Activated CD8-positive, alpha-beta memory T cell treated with anti-CD3 and anti-CD28 coated beads, Interleukin-2, amount 10 ng/mL, durations not matched to agents 7 days and 5 days (primary cell): ENCODE results near the gene HIPK1. TPM values are rescaled to one million over a fixed set of nuclear protein-coding genes. Genes with fewer than 3 reads are reported as not detected.
"Not testable (repeated sequence)": the region's sequence is repeated elsewhere in the genome, so short reads cannot be mapped to it uniquely, and the experiment has no call there.

ENCODE experiments used
- ATAC-seq: fragments of 150-1000 bp; cut with Tn5 transposase; one replicate; pipeline ENCODE4 v1.10.0; 2021; ENCODE audit warnings: moderate library complexity
- CTCF ChIA-PET: fragments of 350-600 bp; sonication (Branson Sonifier 250); formaldehyde crosslinking; loops from one replicate; lab custom pipeline; 2021; ENCODE audit warnings: antibody characterized with exemption; lab: Charles Lee
- DNase-seq: peaks from one replicate; pipeline ENCODE4 v3.0.0-alpha.2; 2020
- H3K27ac Mint-ChIP-seq: one replicate; pipeline ENCODE4 v1.8.0; 2021; ENCODE audit warnings: mild to moderate bottlenecking, mixed read lengths
- H3K27me3 Mint-ChIP-seq: one replicate; pipeline ENCODE4 v1.8.0; 2021; ENCODE audit warnings: mixed read lengths
- H3K36me3 Mint-ChIP-seq: one replicate; pipeline ENCODE4 v1.8.0; 2021; ENCODE audit warnings: mild to moderate bottlenecking, mixed read lengths
- H3K4me1 Mint-ChIP-seq: one replicate; pipeline ENCODE4 v1.8.0; 2021; ENCODE audit warnings: mixed read lengths
- H3K4me3 Mint-ChIP-seq: one replicate; pipeline ENCODE4 v1.8.0; 2021; ENCODE audit warnings: mild to moderate bottlenecking, moderate library complexity, mixed read lengths
- H3K9me3 Mint-ChIP-seq: one replicate; pipeline ENCODE4 v1.8.0; 2022; ENCODE audit warnings: low read depth, mixed read lengths
- total RNA-seq, 2 experiments: library from RNA; stranded (reverse); gene quantifications; one replicate each; pipeline ENCODE4 v1.2.3, GENCODE V29; 2021

HIPK1 gene
- total RNA-seq, 2 experiments from 2014 or later, result 90.4 to 97.9 TPM

DNA sequence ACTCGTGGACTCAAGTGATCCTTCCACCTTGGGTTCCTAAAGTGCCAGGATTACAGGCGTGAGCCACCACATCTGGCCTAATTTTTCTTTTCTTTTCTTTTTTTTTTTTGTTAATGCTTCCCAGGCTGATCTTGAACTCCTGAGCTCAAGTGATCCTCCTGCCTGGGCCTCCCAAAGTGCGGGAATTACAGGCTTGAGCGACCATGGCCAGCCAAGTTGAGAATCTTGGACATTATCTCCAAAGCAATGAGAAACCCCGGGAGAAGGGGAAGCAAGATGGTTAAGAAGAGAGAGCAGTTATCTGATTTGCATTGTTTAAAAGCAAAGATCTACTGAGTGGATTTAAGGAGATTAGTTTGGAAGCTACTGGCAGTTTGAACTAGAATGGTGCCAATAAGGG is 9.1 kb downstream of the HIPK1 start:
- CTCF ChIA-PET, result interaction anchor here (0.7 to 4.5 kb wide), 4 partner anchors 8 to 560 kb away, joined by 3 to 42 read pairs (median 4); partner anchors contain the start of gene HIPK1
- H3K4me3 Mint-ChIP-seq, result peak overlapping the region; percentile 24
- ATAC-seq (no peak), DNase-seq (no peak)
- peaks cover 80% of the 10 kb centered on the region for H3K4me1 Mint-ChIP-seq
- H3K9me3 Mint-ChIP-seq, result no peaks in the 10 kb centered on the region
- H3K27ac Mint-ChIP-seq, result peak overlapping the region; percentile 62
- H3K36me3 Mint-ChIP-seq, result peaks cover 54% of the 10 kb centered on the region
- no peaks in the 10 kb centered on the region for H3K27me3 Mint-ChIP-seq

DNA sequence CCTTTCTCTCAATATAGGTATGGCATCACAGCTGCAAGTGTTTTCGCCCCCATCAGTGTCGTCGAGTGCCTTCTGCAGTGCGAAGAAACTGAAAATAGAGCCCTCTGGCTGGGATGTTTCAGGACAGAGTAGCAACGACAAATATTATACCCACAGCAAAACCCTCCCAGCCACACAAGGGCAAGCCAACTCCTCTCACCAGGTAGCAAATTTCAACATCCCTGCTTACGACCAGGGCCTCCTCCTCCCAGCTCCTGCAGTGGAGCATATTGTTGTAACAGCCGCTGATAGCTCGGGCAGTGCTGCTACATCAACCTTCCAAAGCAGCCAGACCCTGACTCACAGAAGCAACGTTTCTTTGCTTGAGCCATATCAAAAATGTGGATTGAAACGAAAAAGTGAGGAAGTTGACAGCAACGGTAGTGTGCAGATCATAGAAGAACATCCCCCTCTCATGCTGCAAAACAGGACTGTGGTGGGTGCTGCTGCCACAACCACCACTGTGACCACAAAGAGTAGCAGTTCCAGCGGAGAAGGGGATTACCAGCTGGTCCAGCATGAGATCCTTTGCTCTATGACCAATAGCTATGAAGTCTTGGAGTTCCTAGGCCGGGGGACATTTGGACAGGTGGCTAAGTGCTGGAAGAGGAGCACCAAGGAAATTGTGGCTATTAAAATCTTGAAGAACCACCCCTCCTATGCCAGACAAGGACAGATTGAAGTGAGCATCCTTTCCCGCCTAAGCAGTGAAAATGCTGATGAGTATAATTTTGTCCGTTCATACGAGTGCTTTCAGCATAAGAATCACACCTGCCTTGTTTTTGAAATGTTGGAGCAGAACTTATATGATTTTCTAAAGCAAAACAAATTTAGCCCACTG is 11.5 kb downstream of the HIPK1 start:
- Mint-ChIP-seq H3K27me3 (no peaks in the 10 kb centered on the region), H3K4me3 (peak overlapping the region; percentile 64), H3K4me1 (peaks cover 73% of the 10 kb centered on the region), H3K27ac (peak overlapping the region; percentile 84), H3K9me3 (peaks cover 2% of the 10 kb centered on the region), H3K36me3 (peaks cover 53% of the 10 kb centered on the region)
- ATAC-seq (peak; percentile 67), DNase-seq (peak; percentile 83)
- CTCF ChIA-PET, result interaction anchor here (0.5 to 4.5 kb wide), 6 partner anchors 8 to 181 kb away, joined by 3 to 42 read pairs (median 6); partner anchors contain the start of gene HIPK1

DNA sequence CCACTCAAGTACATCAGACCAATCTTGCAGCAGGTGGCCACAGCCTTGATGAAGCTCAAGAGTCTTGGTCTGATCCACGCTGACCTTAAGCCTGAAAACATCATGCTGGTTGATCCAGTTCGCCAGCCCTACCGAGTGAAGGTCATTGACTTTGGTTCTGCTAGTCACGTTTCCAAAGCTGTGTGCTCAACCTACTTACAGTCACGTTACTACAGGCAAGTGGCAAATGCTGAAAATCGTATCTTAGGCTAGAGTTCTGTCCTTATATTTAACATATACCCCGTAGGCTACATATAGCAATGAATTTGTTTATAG is 12.1 kb downstream of the HIPK1 start:
- DNase-seq (no peak), ATAC-seq (no peak)
- H3K9me3 Mint-ChIP-seq, result peaks cover 2% of the 10 kb centered on the region
- H3K4me3 Mint-ChIP-seq, result no peak overlapping the region
- CTCF ChIA-PET, result interaction anchor here (1.0 to 4.5 kb wide), 4 partner anchors 8 to 12 kb away, joined by 4 to 42 read pairs (median 6); partner anchors contain the start of gene HIPK1
- H3K27me3 Mint-ChIP-seq, result no peaks in the 10 kb centered on the region
- peak overlapping the region; percentile 84 for H3K27ac Mint-ChIP-seq
- H3K4me1 Mint-ChIP-seq, result peaks cover 72% of the 10 kb centered on the region
- H3K36me3 Mint-ChIP-seq, result peaks cover 56% of the 10 kb centered on the region

DNA sequence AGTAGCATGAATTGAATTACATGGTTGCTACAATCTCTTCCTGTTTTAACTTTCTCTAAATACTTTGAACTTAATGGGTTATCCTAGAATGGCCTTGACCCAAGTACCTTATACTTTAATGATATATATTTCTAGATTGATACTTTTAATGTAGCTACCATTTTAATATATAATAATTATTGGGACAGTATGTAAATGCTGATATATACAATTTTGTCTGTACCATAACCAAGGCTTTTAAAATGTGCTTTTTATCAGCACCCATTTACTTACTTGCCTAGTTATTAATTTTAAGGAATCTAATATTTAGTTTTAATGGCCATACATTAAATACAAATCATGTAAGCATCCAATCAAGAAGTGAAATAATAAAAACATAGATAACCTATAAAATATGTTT is 13.4 kb downstream of the HIPK1 start:
- DNase-seq (no peak), ATAC-seq (no peak)
- CTCF ChIA-PET, result interaction anchor here (4.5 kb wide), 1 partner anchor 12 kb away, joined by 42 read pairs; the partner anchor contains the start of gene HIPK1
- H3K27ac Mint-ChIP-seq, result no peak overlapping the region
- peaks cover 2% of the 10 kb centered on the region for H3K9me3 Mint-ChIP-seq
- H3K36me3 Mint-ChIP-seq, result peaks cover 54% of the 10 kb centered on the region
- H3K4me3 Mint-ChIP-seq, result no peak overlapping the region
- H3K27me3 Mint-ChIP-seq, result no peaks in the 10 kb centered on the region
- H3K4me1 Mint-ChIP-seq, result peaks cover 73% of the 10 kb centered on the region

DNA sequence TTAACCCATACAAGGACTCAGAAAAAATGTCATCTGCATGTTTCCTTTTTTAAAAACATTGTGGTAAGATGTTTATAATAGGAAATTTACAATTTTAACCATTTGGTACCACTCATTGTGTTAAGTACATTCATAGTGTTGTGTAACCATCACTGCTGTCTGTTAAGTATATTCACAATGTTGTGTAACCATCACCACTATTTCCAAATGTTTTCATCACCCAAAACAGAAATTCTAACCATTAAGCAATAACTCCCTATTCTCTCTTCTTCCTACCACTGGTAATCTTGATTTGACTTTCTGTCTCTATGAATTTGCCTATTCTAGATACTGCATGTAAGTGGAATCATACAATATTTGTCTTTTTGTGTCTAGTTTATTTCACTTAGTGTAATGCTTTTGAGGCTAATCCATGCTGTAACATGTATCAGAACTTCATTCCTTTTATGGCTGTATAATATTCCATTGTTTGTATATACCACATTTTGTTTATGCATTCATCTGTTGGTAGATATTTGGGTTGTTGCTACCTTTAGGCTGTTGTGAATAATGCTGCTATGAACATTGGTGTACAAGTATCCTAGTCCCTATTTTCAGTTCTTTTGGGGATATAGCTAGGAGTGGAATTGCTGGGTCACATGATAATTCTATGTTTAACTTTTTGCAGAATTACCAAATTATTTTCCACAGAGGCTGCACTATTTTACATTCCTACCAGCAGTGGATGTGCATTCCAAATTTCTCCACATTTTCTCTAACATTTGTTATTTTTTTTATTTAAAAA is 14.1 kb downstream of the HIPK1 start:
- Mint-ChIP-seq H3K9me3 (peaks cover 2% of the 10 kb centered on the region), H3K4me3 (no peak overlapping the region), H3K27ac (no peak overlapping the region), H3K27me3 (no peaks in the 10 kb centered on the region), H3K36me3 (peaks cover 53% of the 10 kb centered on the region), H3K4me1 (peaks cover 73% of the 10 kb centered on the region)
- DNase-seq (no peak), ATAC-seq (no peak)
- CTCF ChIA-PET, result interaction anchor here (1.0 kb wide), 1 partner anchor 20 kb away, joined by 3 read pairs; no protein-coding TSS in a partner anchor

DNA sequence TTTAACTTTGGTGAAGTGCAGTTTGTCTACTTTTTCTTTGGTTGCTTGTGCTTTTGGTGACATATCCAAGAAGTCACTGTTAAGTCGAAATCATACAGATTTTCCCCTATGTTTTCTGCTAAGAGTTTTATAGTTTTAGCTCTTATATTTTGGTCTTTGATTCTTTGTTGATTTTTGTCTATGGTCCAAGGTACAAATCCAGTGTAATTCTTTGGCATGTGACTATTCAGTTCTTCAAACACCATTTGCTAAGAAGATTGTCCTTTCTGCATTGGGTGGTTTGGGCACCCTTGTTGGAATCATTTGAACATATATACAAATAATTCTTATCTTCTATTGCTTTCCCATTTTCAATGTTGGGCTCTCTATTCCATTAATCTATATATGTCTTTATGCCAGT is 16.2 kb downstream of the HIPK1 start:
- Mint-ChIP-seq H3K4me3 (no peak overlapping the region), H3K27me3 (no peaks in the 10 kb centered on the region), H3K4me1 (peaks cover 66% of the 10 kb centered on the region), H3K9me3 (peaks cover 2% of the 10 kb centered on the region), H3K36me3 (peaks cover 53% of the 10 kb centered on the region), H3K27ac (no peak overlapping the region)
- CTCF ChIA-PET, result interaction anchor here (1.4 to 5.2 kb wide), 4 partner anchors 12 to 110 kb away, joined by 5 to 45 read pairs (median 9); partner anchors contain the start of gene HIPK1
- no peak for DNase-seq
- no peak for ATAC-seq

DNA sequence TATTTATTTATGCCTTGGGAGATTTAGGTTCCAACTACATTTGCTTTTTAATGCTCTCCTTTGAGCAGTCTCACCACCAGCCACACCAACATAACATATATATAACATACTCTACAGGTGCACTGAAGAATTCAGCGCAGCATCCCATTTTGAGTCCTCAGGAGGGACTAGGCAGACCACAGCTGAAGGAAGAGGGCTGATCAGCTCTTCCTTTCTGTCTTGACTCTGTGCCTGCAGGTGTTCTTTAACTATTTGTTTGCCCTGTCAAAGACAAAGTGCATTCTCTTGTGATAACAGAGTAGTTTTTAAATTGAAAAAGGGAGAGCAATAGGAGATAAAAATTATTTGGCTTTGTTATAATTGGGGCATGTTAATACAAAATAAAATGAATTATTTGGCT is 17.0 kb downstream of the HIPK1 start:
- peaks cover 46% of the 10 kb centered on the region for H3K36me3 Mint-ChIP-seq
- H3K27me3 Mint-ChIP-seq, result no peaks in the 10 kb centered on the region
- peak overlapping the region; percentile 75 for H3K27ac Mint-ChIP-seq
- CTCF ChIA-PET, result interaction anchor here (1.1 to 5.2 kb wide), 8 partner anchors 8 to 110 kb away, joined by 3 to 45 read pairs (median 5); partner anchors contain the start of genes AP4B1 and HIPK1
- H3K9me3 Mint-ChIP-seq, result peaks cover 2% of the 10 kb centered on the region
- H3K4me1 Mint-ChIP-seq, result peaks cover 59% of the 10 kb centered on the region
- DNase-seq, result no peak
- no peak overlapping the region for H3K4me3 Mint-ChIP-seq
- peak; percentile 40 for ATAC-seq

DNA sequence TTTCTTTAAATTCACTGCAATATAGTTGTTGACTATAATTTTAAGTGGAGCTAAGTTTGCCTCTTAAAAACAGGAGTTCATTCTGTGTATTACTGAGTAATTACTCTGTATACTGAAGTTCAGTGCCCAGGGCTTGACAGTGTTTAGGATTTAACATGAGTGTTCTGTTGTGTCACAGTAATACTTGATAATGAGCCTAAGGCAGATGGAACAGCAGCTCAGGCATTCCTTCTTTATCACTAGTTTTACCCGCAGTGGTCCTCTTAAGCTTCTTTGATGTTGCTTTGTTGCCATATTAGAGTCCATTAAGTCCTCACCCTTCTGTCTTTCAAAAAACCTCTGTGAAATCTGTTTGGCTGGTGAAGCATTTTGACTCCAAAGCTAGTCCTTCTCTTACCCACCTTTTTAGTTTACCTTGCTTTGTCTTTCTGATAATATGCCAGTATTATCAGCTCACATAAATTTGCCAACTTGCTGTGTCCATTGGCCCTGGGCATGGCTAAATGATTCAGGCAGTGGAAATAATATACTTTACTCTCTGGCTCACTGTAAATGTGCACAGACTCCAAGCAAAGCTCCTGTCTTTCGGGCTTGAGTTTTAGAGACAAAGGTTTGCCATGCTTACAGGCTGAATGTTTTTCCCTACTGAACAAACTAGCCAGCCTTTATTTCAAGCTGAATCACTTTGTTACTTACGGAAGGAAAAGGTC is 17.7 kb downstream of the HIPK1 start:
- CTCF ChIA-PET, result interaction anchor here (0.8 to 5.2 kb wide), 12 partner anchors 8 to 111 kb away, joined by 3 to 45 read pairs (median 5); partner anchors contain the start of genes AP4B1 and HIPK1
- Mint-ChIP-seq H3K27ac (peak overlapping the region; percentile 84), H3K4me1 (peaks cover 59% of the 10 kb centered on the region), H3K4me3 (peak overlapping the region; percentile 50), H3K36me3 (peaks cover 46% of the 10 kb centered on the region), H3K9me3 (peaks cover 2% of the 10 kb centered on the region), H3K27me3 (no peaks in the 10 kb centered on the region)
- DNase-seq (no peak), ATAC-seq (peak; percentile 29)

DNA sequence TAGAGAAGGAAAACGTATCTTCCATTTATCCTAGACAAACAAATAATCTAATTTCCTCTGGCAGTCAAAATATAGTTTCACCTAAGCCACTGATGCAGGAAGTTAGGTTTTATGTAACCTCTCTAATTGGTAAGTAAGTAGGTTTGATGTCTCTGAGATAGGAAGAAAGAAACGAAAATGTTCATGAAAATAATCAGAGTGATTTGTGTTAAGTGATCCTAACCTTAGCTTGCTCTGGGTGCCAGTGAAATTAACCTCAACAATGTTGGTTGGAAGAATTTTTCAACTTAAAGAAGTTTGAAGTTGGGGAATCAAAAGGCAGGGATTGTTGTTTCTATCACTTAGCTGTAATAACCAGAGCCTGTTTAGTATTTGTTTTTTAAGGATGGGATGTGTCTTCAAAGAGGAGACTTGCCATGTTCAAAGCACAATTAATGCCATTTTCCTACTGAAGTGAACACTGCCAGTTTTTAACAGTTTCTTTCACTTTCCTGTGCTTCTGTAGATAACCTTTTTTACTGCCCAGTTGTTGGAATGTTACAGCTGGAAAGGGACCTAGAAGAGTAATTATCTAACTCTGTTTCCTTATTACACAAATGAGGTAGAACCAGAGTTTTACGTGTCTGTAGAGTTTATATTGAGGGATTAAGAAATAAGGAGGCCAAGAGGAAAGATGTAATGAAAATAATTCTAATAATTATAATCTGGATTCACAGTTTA is 18.4 kb downstream of the HIPK1 start:
- H3K4me1 Mint-ChIP-seq, result peaks cover 58% of the 10 kb centered on the region

DNA sequence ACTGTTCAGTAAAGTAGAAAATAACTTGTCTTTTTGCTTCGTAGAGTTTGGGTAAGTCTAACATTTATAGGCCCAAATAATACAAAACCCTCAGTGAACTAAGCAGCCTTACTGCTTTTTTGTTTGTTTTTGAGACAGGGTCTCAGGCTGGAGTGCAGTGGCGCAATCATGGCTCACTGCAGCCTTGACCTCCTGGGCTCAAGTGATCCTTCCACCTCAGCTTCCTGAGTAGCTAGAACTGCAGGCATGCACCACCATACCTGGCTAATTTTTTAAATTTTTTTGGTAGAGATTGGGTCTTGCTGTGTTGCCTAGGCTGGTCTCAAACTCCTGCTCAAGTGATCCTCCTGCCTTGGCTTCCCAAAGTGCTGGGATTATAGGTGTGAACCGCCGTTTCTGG is 19.0 kb downstream of the HIPK1 start:
- peaks cover 56% of the 10 kb centered on the region for H3K4me1 Mint-ChIP-seq
- H3K4me3 Mint-ChIP-seq, ATAC-seq, H3K9me3 Mint-ChIP-seq, H3K27me3 Mint-ChIP-seq, DNase-seq: not testable (repeated sequence)
- CTCF ChIA-PET, result interaction anchor here (0.7 to 5.2 kb wide), 7 partner anchors 8 to 112 kb away, joined by 3 to 45 read pairs (median 6); partner anchors contain the start of gene HIPK1
- H3K36me3 Mint-ChIP-seq, result peaks cover 43% of the 10 kb centered on the region
- peak overlapping the region; percentile 84 for H3K27ac Mint-ChIP-seq

More for the DNA sequence above, 18.4 kb downstream of the HIPK1 start:
- DNase-seq (no peak), ATAC-seq (peak; percentile 62)
- Mint-ChIP-seq H3K27me3 (no peaks in the 10 kb centered on the region), H3K9me3 (peaks cover 2% of the 10 kb centered on the region), H3K36me3 (peaks cover 43% of the 10 kb centered on the region), H3K27ac (peak overlapping the region; percentile 84), H3K4me3 (peak overlapping the region; percentile 50)
- CTCF ChIA-PET, result interaction anchor here (0.8 to 5.2 kb wide), 11 partner anchors 8 to 112 kb away, joined by 3 to 45 read pairs (median 5); partner anchors contain the start of genes AP4B1 and HIPK1

DNA sequence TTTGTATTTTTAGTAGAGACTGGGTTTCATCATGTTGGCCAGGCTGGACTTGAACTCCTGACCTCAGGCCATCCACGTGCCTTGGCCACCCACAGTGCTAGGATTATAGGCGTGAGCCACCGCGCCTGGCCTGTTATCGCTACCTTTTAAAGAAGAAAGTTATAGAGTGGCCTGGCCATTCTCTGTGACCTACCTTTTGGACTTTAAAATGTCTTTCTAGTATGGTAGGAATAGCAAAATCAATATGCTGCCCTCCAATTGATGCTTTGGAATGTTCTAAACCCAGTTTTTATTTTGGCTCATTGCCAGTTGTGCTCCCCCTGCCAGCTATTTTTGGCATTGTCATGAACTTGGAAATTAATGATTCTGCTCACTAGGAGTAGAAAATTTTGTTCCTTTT is 19.9 kb downstream of the HIPK1 start:
- CTCF ChIA-PET, result interaction anchor here (1.2 to 5.2 kb wide), 6 partner anchors 8 to 29 kb away, joined by 3 to 45 read pairs (median 4); partner anchors contain the start of gene HIPK1
- Mint-ChIP-seq H3K27me3 (no peaks in the 10 kb centered on the region), H3K27ac (no peak overlapping the region), H3K4me1 (peaks cover 52% of the 10 kb centered on the region), H3K9me3 (peaks cover 2% of the 10 kb centered on the region), H3K36me3 (peaks cover 40% of the 10 kb centered on the region), H3K4me3 (no peak overlapping the region)
- ATAC-seq (no peak), DNase-seq (no peak)

DNA sequence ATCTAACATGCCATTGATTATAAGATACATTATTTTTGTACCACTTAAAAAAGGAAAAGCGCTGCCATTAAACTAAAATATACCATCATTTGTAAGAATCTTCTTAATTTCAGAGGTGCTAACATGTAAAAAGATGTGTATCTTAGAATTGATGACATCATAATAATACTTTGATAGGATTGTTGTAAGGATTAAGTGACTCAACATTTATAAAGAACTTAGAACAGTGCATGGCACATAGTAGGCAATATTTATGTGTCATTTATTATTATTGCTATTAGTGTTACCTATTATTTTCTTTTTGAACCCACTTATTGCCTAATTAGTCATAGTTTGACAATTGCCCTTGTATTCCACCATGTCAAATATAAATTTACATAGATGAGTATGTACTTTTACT is 21.8 kb downstream of the HIPK1 start:
- Mint-ChIP-seq H3K27ac (no peak overlapping the region), H3K9me3 (no peaks in the 10 kb centered on the region), H3K4me1 (peaks cover 50% of the 10 kb centered on the region), H3K36me3 (peaks cover 41% of the 10 kb centered on the region), H3K4me3 (no peak overlapping the region), H3K27me3 (no peaks in the 10 kb centered on the region)
- ATAC-seq (no peak), DNase-seq (no peak)
- CTCF ChIA-PET, result interaction anchor here (1.1 to 1.6 kb wide), 3 partner anchors 10 to 23 kb away, joined by 3 to 5 read pairs (median 4); partner anchors contain the start of gene HIPK1
